Activated effector memory CD4-positive, alpha-beta T cell treated with anti-CD3 and anti-CD28 coated beads, Interleukin-2, amount 50 U/mL, for 16 hours (primary cell): ENCODE data around the gene KCNJ6.

Source experiments
- DNase-seq: peaks from one replicate; pipeline ENCODE4 v3.0.0-alpha.2; 2020

KCNJ6 gene

DNA sequence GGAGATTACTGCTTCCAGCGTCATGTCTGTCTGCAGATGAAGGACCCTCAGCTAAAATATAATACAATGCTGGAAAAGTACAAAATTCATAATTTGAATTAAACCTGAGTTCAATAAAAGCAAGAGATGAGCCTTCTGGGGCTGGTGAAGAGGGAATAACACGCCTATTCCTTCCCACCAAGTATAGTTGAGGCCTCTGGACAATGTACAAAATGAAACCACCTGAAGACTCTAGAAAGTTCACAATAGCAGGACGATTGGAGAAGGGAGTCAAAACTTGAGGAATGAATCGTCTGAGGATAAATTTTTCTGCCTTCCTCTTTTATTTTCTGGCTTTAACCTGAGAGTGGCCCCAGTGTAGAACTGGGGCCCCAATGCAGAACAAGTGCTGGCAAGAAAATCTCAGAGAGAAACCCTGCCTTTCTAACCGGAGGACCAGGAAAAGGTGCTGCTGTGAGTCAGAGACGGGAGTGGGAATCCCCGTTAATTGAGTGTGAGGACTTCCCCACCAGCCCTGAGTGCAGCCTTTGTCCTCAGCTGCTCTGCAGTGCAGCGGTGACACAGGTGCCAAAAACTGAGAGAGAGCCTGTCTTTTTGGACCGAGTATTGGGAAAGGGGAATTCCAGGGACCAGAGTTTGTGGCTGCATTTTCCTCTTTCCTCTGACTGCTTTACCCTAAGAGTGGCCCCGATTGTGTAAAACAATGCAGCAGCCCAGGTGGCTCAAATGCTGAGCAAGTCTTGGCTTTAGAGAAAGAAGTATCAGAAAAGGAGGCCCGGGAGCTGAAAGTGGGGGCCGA lies 284.7 kb downstream of the KCNJ6 start:
- no peak for DNase-seq

DNA sequence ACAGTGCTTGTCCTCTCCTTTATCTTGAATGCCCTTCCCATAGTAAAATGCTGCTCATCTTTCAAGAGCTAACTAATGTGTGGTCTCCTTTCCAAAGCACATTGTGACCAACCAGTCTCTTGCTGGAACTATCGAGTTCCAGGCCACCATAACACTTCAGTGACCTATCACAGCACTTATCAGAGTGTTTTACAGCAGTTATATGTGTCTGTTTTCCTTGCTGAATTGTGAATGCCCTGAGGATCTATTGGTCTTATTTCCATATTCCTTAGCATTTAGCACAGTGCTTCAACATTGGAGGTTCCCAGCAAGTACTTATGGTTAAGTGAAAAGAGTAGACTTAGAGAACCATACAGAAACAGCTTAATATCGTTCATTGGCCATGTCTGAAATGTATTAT lies 285.4 kb downstream of the KCNJ6 start:
- DNase-seq, result no peak

DNA sequence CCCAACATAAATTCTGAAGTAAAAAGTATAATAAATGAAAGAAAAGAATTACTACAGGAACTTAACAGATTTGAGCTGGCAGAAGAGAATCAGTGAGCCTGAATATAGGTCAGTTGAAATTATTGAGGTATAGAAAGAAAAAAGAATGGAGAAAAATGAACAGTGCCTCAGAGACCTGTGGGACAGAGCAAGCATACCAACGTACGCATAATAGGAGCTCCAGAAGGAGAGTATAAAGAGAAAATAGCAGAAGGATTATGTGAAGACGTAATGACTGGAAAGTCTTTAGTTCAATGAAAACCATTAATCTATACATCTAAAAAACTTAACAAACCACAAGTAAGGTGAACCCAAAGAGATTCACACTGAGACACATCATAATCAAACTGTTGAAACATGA lies 287.9 kb downstream of the KCNJ6 start:
- DNase-seq, result no peak

DNA sequence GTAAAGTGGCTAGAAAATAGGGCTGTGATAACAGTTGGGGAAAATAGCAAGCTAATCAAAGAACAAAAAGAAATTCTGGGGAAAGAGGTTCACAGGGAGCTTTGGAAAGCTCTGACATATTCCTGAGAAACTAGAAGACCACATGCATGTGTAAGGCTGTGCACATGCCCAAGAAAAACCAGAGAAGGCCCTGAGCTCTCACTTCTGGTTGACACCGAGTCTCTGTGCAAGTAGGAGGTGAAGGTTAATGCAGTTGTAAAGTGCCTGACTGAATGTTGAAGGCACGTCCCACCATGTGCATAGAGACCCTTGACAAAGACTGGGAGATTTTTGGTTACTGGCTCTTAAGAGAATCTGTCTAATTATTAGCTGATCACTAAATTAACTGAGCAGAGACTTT lies 288.7 kb downstream of the KCNJ6 start:
- no peak for DNase-seq

DNA sequence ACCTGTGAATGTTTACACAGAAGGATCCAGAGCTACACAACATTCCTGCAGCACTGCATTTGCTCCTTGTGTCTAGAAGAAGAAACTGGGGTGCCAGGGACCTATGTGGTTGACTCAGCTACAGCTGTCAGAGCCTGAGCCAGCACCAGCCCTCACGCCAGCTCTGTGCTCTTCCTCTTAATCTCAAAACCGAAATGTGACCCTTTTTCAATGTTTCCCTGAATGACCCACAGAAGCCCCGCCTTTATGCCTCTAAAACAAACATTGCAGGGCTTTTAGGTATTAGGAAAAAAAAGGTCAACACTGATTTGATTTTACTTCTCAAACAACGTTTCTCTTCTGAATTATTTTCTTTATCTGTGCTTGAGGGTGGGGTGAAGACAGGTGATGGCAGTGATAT lies 289.2 kb downstream of the KCNJ6 start:
- DNase-seq, result no peak

DNA sequence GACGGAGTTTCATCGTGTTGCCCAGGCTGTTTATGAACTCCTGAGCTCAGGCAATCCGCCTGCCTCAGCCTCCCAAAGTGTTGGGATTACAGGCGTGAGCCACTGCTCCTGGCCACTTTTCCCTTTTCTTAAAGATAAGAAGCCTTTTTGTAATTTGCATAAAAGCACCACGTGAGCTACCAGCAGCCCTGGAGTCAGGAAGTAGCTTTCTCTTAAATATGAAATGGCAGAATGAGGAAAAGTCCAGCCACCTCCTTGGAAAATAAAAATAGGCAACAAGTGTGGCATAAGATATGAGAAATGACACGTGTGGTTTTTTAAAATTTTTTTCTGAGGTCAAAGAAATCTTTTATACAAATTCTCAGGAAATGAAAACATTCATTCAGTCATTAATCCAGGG lies 289.9 kb downstream of the KCNJ6 start:
- DNase-seq, result no peak

DNA sequence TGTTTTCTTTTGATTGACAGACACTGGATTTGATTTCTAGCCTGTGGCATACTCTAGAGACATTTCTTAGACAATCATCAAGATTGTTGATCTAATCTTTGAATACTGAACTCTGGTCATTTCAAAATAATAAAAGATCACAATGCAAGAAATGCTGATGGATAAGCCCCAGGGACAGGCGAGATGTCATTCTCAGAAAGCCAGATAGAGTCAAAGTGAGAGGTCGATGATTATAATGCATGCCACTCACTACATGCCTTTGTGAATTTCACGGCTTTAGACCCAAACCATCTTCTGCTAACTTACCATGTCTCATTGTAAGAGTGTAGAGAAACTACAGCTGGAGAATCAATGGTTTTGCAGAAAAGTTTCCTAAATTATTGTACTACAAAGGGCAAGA lies 292.6 kb downstream of the KCNJ6 start:
- no peak for DNase-seq

DNA sequence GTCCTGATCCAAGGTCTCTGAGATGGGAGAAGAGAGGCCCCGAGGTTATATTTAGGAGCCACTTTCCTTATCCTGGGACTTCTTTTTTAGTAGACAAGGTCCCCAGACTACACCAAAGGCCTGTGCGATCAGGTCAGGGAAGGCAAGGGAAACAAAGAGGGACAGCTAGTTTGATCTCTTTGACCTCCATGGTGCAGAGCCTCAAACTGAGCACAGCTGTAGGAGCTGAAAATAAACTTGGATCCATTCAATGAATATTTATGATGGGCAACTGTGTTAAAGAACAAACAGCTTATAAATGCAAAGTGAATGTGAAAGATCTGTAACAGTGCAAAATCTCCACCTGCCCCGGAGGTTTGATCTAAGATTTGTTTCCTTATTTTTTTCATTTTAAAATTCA lies 293.1 kb downstream of the KCNJ6 start:
- DNase-seq, result no peak

DNA sequence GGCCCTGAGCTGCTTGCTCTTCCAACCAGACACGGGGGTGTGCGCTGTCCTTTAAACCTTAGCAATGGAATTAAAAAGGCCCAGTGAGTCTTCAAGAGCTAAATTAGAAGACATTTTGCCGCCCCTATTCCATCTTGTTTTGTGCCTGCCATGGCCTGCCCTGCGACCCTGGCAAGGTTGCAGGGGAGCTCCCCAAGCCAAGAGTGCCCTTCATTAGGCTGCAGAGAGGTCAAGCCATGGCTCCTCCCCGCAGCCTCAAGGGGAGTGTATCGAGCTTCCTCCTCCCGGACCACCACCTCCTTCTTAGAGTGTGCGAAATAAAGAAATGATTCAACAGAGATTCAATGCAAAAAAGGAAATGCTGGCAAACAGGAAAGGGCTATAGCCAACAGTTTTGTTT lies 293.5 kb downstream of the KCNJ6 start:
- no peak for DNase-seq

DNA sequence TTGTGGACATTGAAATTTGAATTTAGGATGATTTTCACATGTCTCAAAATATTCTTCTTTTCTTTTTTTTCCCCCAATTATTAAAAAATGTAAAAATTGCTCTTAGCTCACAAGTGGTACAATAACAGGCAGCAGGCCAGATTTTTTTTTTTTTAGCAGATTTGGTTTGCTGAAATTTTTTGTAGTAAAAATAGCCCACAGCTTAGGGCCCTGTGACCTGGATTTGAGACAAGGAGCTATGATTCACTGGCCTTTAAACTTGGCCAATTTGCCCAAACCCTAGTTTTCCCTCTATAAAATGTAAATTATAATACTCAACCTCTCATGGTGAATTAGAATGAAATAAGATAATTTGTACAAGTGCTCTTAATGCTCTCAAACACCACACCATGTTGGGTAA lies 295.9 kb downstream of the KCNJ6 start:
- DNase-seq, result no peak

DNA sequence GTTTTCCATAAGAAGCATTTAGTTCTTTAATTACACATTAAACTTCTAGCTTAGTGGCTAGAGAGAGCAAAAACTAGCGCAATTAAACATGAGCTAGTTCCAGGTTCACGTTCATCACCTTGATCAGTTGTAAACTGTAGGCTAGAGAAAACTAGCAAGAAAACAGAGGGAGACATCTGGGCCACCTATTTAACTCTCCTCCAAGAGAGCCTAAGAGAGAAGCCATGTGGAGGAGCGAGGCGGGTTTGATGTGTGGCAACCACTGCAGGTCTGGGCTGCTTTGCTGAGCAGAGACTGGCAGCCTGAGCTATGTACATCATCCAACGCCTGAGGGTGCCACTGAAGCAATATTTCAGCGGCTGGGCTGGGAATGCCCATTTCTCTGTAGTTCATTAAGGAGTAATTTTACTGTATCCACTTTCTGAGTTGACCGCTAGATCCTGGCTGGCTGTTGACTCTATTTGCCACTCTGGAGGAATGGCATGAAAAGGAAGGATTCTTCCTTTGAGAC lies 296.7 kb downstream of the KCNJ6 start:
- no peak for DNase-seq

DNA sequence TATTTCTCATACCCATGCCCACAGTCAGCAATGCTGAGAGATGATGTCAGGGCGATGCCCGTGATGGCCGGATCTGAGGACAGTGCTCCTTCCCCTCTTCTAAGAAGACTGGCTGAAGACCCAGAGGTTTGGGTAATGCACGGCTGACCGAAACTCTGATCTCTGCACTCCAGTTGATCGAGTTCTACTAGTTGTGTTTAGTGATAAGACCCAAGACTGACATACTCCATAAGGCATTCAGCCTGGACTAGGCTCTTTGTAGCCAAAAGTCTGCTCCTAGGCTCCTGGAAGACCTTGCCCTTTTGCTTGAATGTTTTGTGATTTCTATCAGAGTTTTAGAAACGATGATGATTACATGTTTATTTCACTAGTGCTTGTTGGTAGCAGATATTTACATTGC lies 298.2 kb downstream of the KCNJ6 start:
- DNase-seq, result no peak

DNA sequence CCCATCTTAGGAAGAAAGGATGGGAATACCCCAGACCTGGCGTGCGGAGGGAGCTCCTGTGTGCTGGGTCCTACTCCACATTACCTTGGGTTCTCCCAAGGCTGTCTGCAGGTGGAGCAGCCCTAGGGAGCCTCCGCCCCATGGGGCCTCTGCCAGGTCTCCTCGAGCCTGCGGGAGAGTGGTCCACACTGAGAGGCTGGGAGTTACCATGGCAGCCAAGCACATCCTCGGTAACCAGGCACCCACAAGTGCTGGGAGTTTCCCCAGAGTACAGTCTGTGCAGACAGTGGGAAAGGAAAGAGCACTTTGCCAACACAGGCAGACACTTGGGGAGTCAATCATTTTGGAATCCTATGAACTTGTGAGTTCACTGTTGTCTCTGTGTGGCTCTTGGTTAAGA lies 300.3 kb downstream of the KCNJ6 start:
- no peak for DNase-seq

DNA sequence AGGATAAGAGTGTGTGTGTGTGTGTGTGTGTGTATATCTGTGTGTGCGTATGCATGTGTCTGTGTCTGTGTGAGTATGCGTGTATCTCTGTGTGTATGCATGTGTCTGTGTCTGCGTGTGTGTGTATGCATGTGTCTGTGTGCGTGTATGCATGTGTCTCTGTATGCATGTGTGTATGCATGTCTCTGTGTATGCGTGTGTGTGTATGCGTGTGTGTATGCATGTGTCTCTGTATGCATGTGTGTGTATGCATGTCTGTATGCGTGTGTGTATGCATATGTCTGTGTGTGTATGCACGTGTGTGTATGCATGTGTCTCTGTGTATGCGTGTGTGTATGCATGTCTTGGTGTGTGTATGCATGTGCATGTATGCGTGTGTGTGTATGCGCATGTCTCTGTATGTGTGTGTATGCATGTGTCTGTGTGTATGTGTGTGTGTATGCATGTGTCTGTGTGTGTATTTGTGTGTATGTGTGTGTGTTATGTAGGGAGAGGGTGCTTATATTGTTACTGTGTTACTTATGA lies 301.8 kb downstream of the KCNJ6 start:
- no peak for DNase-seq

DNA sequence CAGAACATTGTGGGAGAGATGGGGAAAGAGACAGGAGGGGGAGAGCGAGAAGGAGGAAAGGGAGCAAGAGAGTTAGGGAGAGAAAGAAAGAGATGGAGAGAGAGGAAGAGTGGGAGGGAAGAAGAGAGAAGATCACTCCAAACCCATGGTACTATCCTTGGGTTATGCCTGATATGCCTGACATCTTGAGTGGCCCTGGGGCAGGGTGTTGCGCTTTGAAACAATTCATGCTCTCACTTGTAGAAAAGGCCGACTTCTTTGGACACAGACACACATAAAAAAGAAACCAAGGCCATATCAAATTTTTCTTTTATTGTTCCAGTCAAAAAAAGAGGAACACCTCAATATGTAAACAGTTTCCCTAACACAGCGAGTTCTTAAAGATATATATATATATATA lies 309.2 kb downstream of the KCNJ6 start:
- DNase-seq, result no peak

DNA sequence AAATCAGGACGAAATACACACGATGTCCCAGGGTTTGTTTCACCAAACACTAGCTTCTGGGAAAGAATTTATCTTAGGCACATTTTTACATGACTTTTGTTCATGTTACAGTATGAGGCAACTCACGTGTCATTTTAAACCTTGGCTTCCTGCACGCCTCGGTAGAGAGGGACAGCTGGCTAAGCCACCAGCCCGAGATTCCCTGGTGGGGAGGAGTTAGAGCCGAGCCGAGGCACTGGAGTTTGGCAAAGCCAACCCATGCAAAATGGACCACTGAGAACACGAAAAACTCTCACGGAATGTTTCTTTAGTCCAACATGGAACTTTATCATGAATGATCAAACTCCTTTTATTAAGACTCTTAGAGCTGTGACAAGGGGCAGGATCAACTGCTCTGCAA lies 309.7 kb downstream of the KCNJ6 start:
- DNase-seq, result no peak

DNA sequence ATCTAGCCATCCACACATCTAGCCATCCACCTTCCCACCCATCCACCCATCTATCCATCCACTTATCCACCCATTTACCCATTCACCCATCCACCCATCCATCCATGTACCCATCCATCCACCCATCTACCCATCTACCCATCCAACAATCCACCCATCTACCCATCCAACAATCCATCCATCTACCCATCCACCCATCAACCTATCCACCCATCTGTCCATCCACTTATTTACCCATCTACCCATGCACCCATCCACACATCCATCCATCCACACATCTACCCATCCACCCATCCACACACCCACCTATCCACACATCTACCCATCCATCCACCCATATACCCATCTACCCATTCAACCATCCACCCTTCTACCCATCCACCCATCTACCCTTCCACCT lies 311.3 kb downstream of the KCNJ6 start:
- DNase-seq, result no peak

DNA sequence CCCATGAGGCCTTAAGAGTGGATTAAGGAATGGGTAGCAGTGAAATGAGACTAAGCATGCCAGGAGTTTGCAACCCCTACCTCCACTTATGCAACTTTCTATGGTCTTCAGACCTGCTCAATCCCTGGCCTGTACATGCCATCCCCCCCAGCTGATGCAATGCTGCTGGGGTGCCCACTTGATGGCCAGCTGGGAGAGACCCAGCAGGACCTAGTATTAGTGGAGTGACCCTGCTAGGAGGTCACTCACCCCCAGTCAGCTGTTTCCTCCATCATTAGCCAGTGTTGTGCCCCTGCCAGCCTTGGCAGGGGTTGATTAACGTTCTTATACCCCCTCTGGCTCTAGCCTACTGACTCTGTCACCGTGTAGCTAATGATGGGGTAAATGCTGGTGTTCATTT lies 313.1 kb downstream of the KCNJ6 start:
- no peak for DNase-seq

DNA sequence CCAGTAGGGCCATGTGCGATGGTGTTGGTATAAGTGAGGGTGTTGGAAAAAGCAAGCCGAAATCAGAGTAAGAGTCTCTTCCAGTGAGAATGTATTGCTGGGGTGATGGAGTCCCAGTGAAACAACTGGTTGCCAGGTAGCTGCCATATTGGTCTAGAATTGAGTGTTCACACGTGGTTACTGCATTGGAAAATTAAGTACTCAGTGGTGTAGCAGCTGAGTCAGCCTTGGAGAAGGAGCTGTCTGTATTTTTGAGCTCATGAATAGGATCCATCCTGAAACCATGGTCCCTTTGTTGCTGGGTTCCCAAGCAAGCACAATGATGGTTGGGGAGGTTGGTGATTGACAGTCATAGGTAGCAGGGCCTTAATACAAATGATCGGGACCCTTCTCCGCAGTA lies 314.3 kb downstream of the KCNJ6 start:
- DNase-seq, result no peak

DNA sequence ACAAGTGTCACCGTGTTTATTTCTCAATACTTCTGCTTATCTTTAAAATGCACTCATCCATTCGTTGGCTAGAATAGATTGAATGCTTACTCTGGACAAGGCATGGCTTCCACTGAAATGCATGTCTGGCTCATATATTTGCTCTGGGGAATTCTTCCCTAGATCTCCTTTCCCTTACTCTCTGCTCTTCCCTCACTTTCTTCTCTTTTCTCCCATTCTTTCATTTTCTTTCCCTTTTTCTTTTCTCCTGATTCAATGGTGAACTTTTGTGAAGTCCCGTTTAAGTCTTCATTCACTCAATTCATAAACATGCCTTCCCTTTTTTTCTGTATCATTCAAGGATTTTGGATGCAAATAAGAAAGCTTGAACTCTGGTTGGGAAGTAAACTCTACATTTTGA lies 315.2 kb downstream of the KCNJ6 start:
- DNase-seq, result no peak

DNA sequence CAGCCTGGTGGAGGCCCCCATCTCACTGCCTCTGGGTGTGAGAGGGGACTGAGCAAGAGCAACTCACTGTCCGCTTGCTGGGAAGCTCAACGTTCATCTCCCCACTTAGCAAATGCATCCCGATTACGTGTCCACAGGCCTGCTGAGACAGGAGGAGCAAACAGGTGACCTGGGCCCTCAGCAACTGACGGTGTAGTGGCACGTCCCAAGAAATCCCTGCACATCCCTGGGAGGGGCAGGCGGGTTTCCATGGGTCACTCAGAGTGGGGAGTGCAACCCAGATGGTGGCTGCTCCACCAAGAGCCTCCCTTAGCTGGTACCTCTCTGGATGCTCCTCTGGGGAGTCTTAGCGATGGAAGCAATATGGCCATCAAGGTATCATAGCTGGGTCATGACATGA lies 320.3 kb downstream of the KCNJ6 start:
- no peak for DNase-seq

DNA sequence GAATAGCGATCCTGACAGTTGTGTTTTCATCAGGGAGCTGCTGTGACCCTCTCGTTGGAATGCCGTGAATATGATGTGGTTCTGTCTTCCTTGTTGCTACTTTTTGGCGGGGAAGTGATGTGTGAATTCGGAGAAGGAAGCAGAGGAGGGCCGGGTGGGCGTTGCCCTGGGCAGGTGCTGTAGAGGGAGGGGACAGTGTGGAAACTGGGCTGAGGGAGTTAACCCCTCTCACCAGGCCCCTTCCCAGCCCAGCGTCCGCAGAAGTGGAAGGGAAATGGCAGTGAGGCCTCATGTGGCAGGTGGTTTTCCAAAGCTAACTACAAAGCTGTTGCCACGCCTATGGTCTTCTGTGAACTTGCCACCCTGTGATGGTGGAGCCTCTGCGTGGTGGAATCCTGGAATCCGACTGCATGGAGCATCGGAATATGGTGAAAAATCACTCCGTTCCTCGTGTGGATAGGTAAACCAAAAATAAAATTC lies 321.7 kb downstream of the KCNJ6 start:
- no peak for DNase-seq

DNA sequence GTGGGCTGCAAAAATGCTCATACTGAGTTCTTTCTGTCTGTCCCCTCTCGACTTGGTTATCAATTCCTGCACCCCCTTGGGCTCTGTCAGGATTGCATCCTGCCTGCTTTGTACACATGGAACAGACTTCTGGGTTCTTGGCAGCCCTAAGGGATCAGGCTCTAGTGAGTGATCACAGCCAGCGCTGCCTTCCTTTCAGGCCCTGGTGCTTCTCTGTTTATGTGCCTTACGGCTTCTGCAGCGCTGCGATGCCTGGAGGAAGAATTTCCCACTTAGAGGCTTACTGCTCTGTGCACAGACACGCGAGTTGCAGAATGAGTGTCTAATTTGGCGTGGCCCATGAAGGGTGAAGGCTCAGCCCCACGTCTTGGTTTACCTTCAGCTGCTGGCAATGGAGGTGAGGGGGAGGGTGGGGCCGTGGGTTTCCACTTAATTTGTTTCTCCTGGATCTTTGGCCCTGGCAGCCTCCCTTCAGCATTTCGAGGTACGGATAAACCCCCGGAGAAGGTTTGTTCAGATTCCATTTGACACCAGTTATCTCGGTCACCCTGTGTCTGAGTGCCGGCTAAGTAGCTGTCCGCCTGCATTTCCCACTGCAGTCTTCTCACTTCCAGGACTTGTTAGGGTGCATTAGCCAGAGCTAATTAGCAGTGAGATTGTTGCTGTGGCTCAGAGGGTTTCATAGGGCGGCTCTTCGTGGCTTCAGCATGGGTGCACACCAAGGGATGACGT lies 322.4 kb downstream of the KCNJ6 start:
- no peak for DNase-seq

DNA sequence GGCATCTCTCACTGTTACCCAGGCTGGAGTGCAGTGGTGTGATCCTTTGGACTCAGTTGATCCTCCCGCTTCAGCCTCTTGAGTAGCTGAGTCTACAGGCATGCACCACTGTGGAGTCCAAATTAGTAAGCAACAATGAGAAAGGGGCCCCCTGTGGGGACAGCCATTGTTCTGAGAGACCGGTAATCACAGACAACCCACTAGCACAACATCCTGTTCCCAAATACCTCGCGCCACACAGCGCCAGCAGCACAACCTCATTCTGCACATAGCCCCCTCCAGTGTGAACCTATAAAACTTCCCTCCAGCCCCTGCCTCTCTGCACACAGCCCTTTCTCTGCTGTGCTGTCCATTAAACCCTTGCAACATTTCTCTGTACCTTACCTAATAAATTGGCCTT lies 323.2 kb downstream of the KCNJ6 start:
- no peak for DNase-seq
